Osteoblast (primary cell): ENCODE measurements around the gene PHLDA3. TPM values are rescaled to one million over a fixed set of nuclear protein-coding genes. Genes with fewer than 3 reads are reported as not detected.

Experiments used
- DNase-seq: peaks from one replicate; pipeline ENCODE4 v3.0.0; 2011; ENCODE audit warnings: low spot score, mixed read lengths; ENCODE audit not compliant: insufficient read length; ENCODE audit errors: missing footprints
- H2AFZ ChIP-seq: 2 replicates; pipeline ENCODE4 v1.6.0; 2011; ENCODE audit warnings: mild to moderate bottlenecking, low read length
- H3K27ac ChIP-seq: 2 replicates; pipeline ENCODE4 v1.5.1; 2011; ENCODE audit warnings: mild to moderate bottlenecking, low read depth, low read length, moderate library complexity
- H3K27me3 ChIP-seq: 2 replicates; pipeline ENCODE4 v1.6.0; 2012; ENCODE audit warnings: mild to moderate bottlenecking, control low read depth, inconsistent platforms, low read length, moderate library complexity; ENCODE audit not compliant: insufficient read depth
- H3K36me3 ChIP-seq: 2 replicates; pipeline ENCODE4 v1.5.1; 2011; ENCODE audit warnings: mild to moderate bottlenecking, low read length, control low read depth, moderate library complexity; ENCODE audit not compliant: insufficient read depth
- H3K4me1 ChIP-seq: 2 replicates; pipeline ENCODE4 v1.5.1; 2011; ENCODE audit warnings: mild to moderate bottlenecking, low read length, control low read depth, moderate library complexity; ENCODE audit not compliant: insufficient read depth
- H3K4me2 ChIP-seq: 2 replicates; pipeline ENCODE4 v1.6.0; 2011; ENCODE audit warnings: mild to moderate bottlenecking, low read length; ENCODE audit not compliant: insufficient read depth
- H3K4me3 ChIP-seq: fragments of 200-600 bp; sonication (generic); 3 replicates; pipeline ENCODE4 v1.5.1; 2012; ENCODE audit warnings: mild to moderate bottlenecking, low read length, inconsistent platforms; ENCODE audit not compliant: insufficient read depth
- H3K79me2 ChIP-seq: 2 replicates; pipeline ENCODE4 v1.6.0; 2012; ENCODE audit warnings: mild to moderate bottlenecking, low read length, control low read depth, inconsistent platforms; ENCODE audit not compliant: insufficient read depth
- H3K9me3 ChIP-seq: 2 replicates; pipeline ENCODE4 v1.5.1; 2011; ENCODE audit warnings: low read depth, low read length, control low read depth
- H4K20me1 ChIP-seq: 2 replicates; pipeline ENCODE4 v1.6.0; 2012; ENCODE audit warnings: mild to moderate bottlenecking, low read length, control low read depth; ENCODE audit not compliant: insufficient read depth
- total RNA-seq: library from RNA; depleted of rRNA; stranded (reverse); fragments of >200 nt; gene quantifications from 2 replicates; pipeline ENCODE4 v1.2.3, GENCODE V29; 2012
- TF ChIP-seq, protein P1 (sequence below): IDR thresholded peaks from 2 replicates; pipeline ENCODE4 v1.5.1; 2011; ENCODE audit warnings: mild to moderate bottlenecking, low read depth, low read length, moderate library complexity; ENCODE audit errors: extremely low read depth

The PHLDA3 gene
- total RNA-seq, 1 donor = 116 TPM

DNA sequence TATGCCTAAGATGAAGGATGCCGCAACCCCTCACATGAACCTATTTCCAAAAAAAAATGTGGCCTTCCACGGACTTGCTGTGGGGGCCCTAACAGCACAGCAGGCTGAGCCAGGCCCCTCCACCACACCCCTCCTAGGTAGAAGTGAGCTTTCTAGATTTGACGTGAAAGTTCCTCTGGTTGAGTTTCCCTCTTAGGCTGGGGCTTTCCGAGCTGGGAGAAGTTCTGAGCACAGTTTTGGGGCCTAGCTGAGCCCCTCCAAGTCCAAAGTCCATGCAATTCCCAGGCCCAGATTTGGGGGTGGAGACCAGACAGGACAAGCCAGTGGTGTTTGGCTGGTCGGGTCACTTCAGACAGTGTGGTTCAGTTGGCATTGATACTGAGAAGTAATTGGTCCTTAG is 13.8 kb upstream of the PHLDA3 start:
- H2AFZ ChIP-seq = no peak overlapping the region
- TF ChIP-seq, protein P1, sequence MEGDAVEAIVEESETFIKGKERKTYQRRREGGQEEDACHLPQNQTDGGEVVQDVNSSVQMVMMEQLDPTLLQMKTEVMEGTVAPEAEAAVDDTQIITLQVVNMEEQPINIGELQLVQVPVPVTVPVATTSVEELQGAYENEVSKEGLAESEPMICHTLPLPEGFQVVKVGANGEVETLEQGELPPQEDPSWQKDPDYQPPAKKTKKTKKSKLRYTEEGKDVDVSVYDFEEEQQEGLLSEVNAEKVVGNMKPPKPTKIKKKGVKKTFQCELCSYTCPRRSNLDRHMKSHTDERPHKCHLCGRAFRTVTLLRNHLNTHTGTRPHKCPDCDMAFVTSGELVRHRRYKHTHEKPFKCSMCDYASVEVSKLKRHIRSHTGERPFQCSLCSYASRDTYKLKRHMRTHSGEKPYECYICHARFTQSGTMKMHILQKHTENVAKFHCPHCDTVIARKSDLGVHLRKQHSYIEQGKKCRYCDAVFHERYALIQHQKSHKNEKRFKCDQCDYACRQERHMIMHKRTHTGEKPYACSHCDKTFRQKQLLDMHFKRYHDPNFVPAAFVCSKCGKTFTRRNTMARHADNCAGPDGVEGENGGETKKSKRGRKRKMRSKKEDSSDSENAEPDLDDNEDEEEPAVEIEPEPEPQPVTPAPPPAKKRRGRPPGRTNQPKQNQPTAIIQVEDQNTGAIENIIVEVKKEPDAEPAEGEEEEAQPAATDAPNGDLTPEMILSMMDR = no peak
- H3K36me3 ChIP-seq = peaks cover 54% of the 10 kb centered on the region
- H3K4me3 ChIP-seq = no peak overlapping the region
- no peaks in the 10 kb centered on the region for H3K27me3 ChIP-seq
- no peak for DNase-seq
- no peak overlapping the region for H3K4me2 ChIP-seq
- H3K79me2 ChIP-seq = peaks cover 2% of the 10 kb centered on the region
- H3K9me3 ChIP-seq = no peaks in the 10 kb centered on the region
- peaks cover 19% of the 10 kb centered on the region for H4K20me1 ChIP-seq
- H3K27ac ChIP-seq = peak overlapping the region; percentile 12
- H3K4me1 ChIP-seq = peaks cover 14% of the 10 kb centered on the region

GRCh38 chr1:201481761-201482493 is 12.9 kb upstream of the PHLDA3 start:
- TF ChIP-seq, protein P1 = peak; percentile 84
- peak; percentile 97 for DNase-seq
- peak overlapping the region; percentile 68 for H3K4me2 ChIP-seq
- no peaks in the 10 kb centered on the region for H3K9me3 ChIP-seq
- no peak overlapping the region for H2AFZ ChIP-seq
- peaks cover 45% of the 10 kb centered on the region for H3K36me3 ChIP-seq
- H3K27ac ChIP-seq = no peak overlapping the region
- peaks cover under 1% of the 10 kb centered on the region for H3K79me2 ChIP-seq
- H3K27me3 ChIP-seq = no peaks in the 10 kb centered on the region
- peaks cover 19% of the 10 kb centered on the region for H4K20me1 ChIP-seq
- H3K4me3 ChIP-seq = peak overlapping the region; percentile 3
- peaks cover 22% of the 10 kb centered on the region for H3K4me1 ChIP-seq

DNA sequence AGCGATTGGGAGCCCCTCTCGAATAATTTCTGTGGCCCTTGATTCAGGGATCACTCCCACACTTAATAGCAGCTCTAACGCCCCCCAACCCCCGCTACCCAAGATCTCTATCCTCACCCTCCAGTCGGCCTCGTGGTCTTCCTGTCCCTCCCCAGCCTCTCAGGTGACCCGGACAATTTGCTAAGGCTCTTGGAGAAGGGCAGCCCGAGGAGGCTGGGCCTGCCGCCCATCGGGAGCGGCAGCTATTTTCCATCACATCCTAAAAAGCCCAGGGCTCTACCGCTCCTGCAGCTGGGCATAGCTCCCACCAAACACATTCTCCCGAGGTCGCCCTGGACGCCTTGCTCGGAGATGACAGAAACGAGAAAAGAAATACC is 12.0 kb upstream of the PHLDA3 start:
- Histone ChIP-seq H3K9me3 (no peaks in the 10 kb centered on the region), H3K27me3 (no peaks in the 10 kb centered on the region), H3K27ac (no peak overlapping the region), H2AFZ (no peak overlapping the region), H4K20me1 (peaks cover 19% of the 10 kb centered on the region), H3K4me1 (peaks cover 31% of the 10 kb centered on the region), H3K4me2 (peak overlapping the region; percentile 68), H3K36me3 (peaks cover 36% of the 10 kb centered on the region), H3K4me3 (peak overlapping the region; percentile 51), H3K79me2 (no peaks in the 10 kb centered on the region)
- DNase-seq = no peak
- TF ChIP-seq, protein P1 = no peak

GRCh38 chr1:201480231-201481003 is 11.4 kb upstream of the PHLDA3 start:
- Histone ChIP-seq H3K4me2 (peak overlapping the region; percentile 68), H3K4me3 (peak overlapping the region; percentile 51), H3K27ac (peak overlapping the region; percentile 10)

More at GRCh38 chr1:201480231-201481003, 11.4 kb upstream of the PHLDA3 start:
- TF ChIP-seq, protein P1 = no peak
- no peaks in the 10 kb centered on the region for H3K27me3 ChIP-seq
- H3K79me2 ChIP-seq = no peaks in the 10 kb centered on the region
- H3K36me3 ChIP-seq = peaks cover 30% of the 10 kb centered on the region
- H4K20me1 ChIP-seq = peaks cover 14% of the 10 kb centered on the region
- DNase-seq = peak; percentile 88
- peaks cover 37% of the 10 kb centered on the region for H3K4me1 ChIP-seq
- no peaks in the 10 kb centered on the region for H3K9me3 ChIP-seq
- no peak overlapping the region for H2AFZ ChIP-seq
